Subcutaneous adipose tissue (tissue), 4 donors: ENCODE measurements around the gene BPTF. TPM values are rescaled to one million over a fixed set of nuclear protein-coding genes. Genes with fewer than 3 reads are reported as not detected.
"Not testable (repeated sequence)": the region's sequence is repeated elsewhere in the genome, so short reads cannot be mapped to it uniquely, and the experiment has no call there.

Experiments
- CTCF ChIP-seq: fragments of 450-650 bp; IDR thresholded peaks from one replicate; pipeline ENCODE4 v1.5.1; 2016; ENCODE audit warnings: low read depth, mild to moderate bottlenecking, control low read depth, antibody characterized with exemption, moderate library complexity
- total RNA-seq, 4 donors: library from RNA; depleted of rRNA; stranded (reverse); fragments of >200 nt; gene quantifications; one replicate each; pipeline ENCODE4 v1.1.0, GENCODE V29; 2016

The BPTF gene
- total RNA-seq, 4 donors from 2014 or later: 64.4 to 95.9 (median 77.5) TPM

GRCh38 chr17:67996301-67997171 is 171.2 kb downstream of the BPTF start, which contains the start of gene C17orf58:
Gene C17orf58 (minus strand): TSS chr17:67996469. CDS start chr17:67996198, 271 bp downstream.
- TF ChIP-seq CTCF: not testable (repeated sequence)

- TF ChIP-seq CTCF: no peak
These were observed 173.2 kb downstream of the BPTF start for GRCh38 chr17:67998466-67998865.

DNA sequence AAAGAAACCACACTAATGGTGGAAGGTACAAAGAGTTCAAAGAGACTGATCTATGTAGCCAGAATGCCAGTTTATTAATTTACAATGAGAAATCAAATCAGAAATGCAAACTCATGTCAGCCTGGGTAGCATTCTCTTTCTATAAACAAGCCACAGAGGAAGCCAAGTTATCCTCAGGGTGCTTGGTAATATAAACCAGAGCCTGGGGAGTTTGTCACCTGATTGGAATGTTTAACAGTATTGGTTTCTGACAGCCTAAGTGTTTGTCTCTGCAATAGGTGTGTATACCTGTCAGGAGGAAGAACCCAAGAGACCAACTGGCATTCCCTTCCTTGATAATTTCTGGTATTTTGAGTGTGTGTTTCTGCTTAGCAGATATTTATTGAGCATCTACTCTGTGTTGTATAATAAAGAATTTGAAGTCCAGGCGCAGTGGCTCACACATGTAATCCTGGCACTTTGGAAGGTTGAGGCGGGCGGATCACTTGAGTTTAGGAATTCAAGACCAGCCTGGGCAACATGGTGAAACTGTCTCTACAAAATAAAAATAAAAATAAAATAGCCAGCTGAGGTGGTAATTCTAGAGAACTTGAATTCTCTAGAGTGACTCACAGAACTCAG is 174.1 kb downstream of the BPTF start:
- no peak for TF ChIP-seq CTCF

DNA sequence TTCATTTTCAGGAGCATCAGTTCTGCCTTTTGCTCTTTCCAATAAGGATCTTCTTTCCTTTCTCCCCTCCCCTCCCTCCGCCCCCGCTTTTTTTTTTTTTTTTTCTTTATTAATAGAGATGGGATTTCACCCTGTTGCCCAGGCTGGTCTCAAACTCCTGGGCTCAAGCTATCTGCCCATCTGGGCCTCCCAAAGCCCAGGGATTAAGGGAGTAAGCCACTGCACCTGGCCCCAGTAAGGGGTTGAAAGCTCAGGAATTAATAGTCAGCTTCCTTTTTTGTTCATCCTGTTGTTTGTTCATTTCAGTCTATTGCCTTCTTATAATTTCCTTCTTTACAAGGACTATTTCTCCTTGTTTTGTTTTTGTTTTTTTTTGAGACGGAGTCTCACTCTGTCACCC is 178.9 kb downstream of the BPTF start:
- no peak for TF ChIP-seq CTCF

- no peak for TF ChIP-seq CTCF
These were observed 181.5 kb downstream of the BPTF start for GRCh38 chr17:68006797-68007196.

DNA sequence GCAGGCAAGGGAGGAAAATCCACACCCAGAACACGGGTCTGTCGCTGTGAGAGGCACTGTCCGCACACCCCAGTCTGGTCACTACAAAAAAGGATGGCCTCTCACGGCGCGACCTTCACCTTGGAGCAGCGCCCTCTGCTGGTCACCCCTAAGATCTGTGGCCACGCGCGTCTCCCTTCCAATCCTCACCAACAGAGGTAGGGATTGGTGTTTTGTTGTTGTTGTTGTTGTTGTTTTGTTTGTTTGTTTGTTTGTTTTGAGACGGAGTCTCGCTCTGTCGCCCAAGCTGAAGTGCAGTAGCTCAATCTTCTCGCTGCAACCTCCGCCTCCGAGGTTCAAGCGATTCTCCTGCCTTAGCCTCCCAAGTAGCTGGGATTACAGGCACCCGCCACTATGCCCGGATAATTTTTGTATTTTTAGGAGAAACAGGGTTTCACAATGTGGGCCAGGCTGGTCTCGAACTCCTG is 185.9 kb downstream of the BPTF start:
- TF ChIP-seq CTCF: no peak

DNA sequence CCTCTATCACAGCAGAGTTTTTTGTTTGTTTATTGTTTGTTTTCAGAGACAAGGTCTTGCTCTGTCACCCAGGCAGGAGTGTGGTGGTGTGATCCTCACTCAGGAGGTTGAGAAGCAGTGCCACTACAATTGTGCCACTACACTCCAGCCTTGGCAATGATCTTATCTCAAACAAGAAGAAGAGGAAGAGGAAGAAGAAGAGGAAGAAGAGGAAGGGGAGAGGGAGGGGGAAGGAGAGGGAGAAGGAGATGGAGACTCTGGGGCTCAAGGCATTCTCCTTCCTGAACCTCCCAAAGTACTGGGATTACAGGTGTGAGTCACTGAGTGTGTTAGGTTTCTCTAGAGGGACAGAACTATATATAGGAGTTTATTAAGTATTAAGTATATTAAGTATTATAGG is 188.1 kb downstream of the BPTF start:
- no peak for TF ChIP-seq CTCF
